HepG2 (cell line): ENCODE data around the gene GAREM1. TPM values are rescaled to one million over a fixed set of nuclear protein-coding genes. Genes with fewer than 3 reads are reported as not detected.

ENCODE experiments used
- ATAC-seq: fragments of 200-7000 bp; cut with Tn5 transposase; 3 replicates; pipeline ENCODE4 v1.9.1; 2020; ENCODE audit warnings: mild to moderate bottlenecking, moderate library complexity
- BruUV-seq: library from RNA; stranded (reverse); fragments of 400-500 nt; replicated peaks from 2 replicates; lab custom pipeline; 2021; lab: Mats Ljungman, UMichigan
- CTCF ChIA-PET: fragments of 300-600 bp; formaldehyde crosslinking; extraction: SDS; loops from one replicate; lab custom pipeline; 2021; ENCODE audit warnings: low total read pairs, inconsistent platforms, low intra/inter-chr PET ratio; lab: Yijun Ruan, JAX
- POLR2A ChIA-PET: fragments of 350-600 bp; sonication (Branson Sonifier 250); formaldehyde crosslinking; loops from one replicate; lab custom pipeline; 2020; ENCODE audit warnings: antibody characterized with exemption, inconsistent platforms; lab: Yijun Ruan, JAX
- DNase-seq: peaks from one replicate; pipeline ENCODE4 v3.0.0-alpha.2; 2015; ENCODE audit warnings: low spot score
- FAIRE-seq: peaks from 3 replicates; lab custom pipeline; 2011; peaks lifted over from hg19 to GRCh38; lab: Jason Lieb, UNC
- H2AFZ ChIP-seq: one replicate; pipeline ENCODE4 v1.6.1; 2011; ENCODE audit warnings: low read length, inconsistent platforms
- H3K27ac ChIP-seq: fragments of 300-600 bp; 3 replicates; pipeline ENCODE4 v1.8.0; 2011; ENCODE audit warnings: mixed run types, mild to moderate bottlenecking, mixed read lengths, low read length, inconsistent platforms; ENCODE audit not compliant: insufficient read depth; ENCODE audit errors: extremely low read length
- H3K27me3 ChIP-seq, 2 experiments: fragments of 200-600 bp in 1 of 2; 2 replicates in 1 of 2; 3 replicates in 1 of 2; pipeline versions ENCODE4 v1.6.0 to v1.8.0; 2011; ENCODE audit warnings: low read length in 2 of 2, mild to moderate bottlenecking in 2 of 2, moderate library complexity in 2 of 2, inconsistent platforms in 1 of 2; ENCODE audit not compliant: insufficient read depth in 2 of 2, control insufficient read depth in 1 of 2
- H3K36me3 ChIP-seq, 2 experiments: fragments of 200-600 bp in 1 of 2; replicated peaks in 1 of 2; 2 replicates in 1 of 2; 3 replicates in 1 of 2; pipeline versions ENCODE4 v1.5.1 to v1.8.0; 2011; ENCODE audit warnings: low read length in 2 of 2, inconsistent platforms in 1 of 2; ENCODE audit not compliant: insufficient read depth in 2 of 2, control insufficient read depth in 1 of 2
- H3K4me1 ChIP-seq: 2 replicates; pipeline ENCODE4 v1.5.1; 2012; ENCODE audit warnings: low read length, inconsistent platforms; ENCODE audit not compliant: insufficient read depth
- H3K4me2 ChIP-seq: 2 replicates; pipeline ENCODE4 v1.6.0; 2011; ENCODE audit warnings: low read depth, low read length, inconsistent platforms
- H3K4me3 ChIP-seq, 3 experiments: fragments of 200-600 bp in 1 of 3; sonication (generic), shearing (Covaris generic) in 1 of 3; replicated peaks in 1 of 3; 2 replicates each; pipeline ENCODE4 v1.5.1; 2011 to 2016; ENCODE audit warnings: low read length in 3 of 3, inconsistent platforms in 2 of 3, low read depth in 2 of 3, mild to moderate bottlenecking in 2 of 3, control low read depth in 1 of 3, mixed read lengths in 1 of 3; ENCODE audit not compliant: insufficient read depth in 1 of 3
- H3K79me2 ChIP-seq: one replicate; pipeline ENCODE4 v1.6.1; 2011; ENCODE audit warnings: low read length, inconsistent platforms; ENCODE audit not compliant: insufficient read depth
- H3K9ac ChIP-seq: 2 replicates; pipeline ENCODE4 v1.6.0; 2011; ENCODE audit warnings: mild to moderate bottlenecking, low read depth, low read length, inconsistent platforms; ENCODE audit not compliant: insufficient read depth
- H3K9me3 ChIP-seq: 2 replicates; pipeline ENCODE4 v1.5.1; 2012; ENCODE audit warnings: mild to moderate bottlenecking, low read length
- H4K20me1 ChIP-seq: 2 replicates; pipeline ENCODE4 v1.6.0; 2011; ENCODE audit warnings: inconsistent platforms, mild to moderate bottlenecking, low read length, moderate library complexity; ENCODE audit not compliant: insufficient read depth
- ATF7 ChIP-seq, 2 experiments: fragments of 450-650 bp in 1 of 2; sonication (generic) in 1 of 2; formaldehyde crosslinking in 1 of 2; IDR thresholded peaks; 2 replicates each; pipeline versions ENCODE4 v1.4.0 to v1.6.1; 2016 to 2020; ENCODE audit warnings: antibody characterized with exemption in 1 of 2, mild to moderate bottlenecking in 1 of 2, missing genetic modification reagents in 1 of 2
- ISX ChIP-seq: sonication (generic); formaldehyde crosslinking; conservative IDR thresholded peaks from 2 replicates; pipeline ENCODE4 v1.5.0; 2020; ENCODE audit warnings: missing genetic modification reagents
- POLR2AphosphoS5 ChIP-seq: IDR thresholded peaks from 2 replicates; pipeline ENCODE4 v1.6.1; 2012; ENCODE audit warnings: low read depth, low read length
- RCOR2 ChIP-seq: IDR thresholded peaks from 2 replicates; pipeline ENCODE4 v1.6.1; 2016; ENCODE audit warnings: missing biosample characterization, missing genetic modification reagents
- SIX1 ChIP-seq: sonication (generic); formaldehyde crosslinking; IDR thresholded peaks from 2 replicates; pipeline ENCODE4 v1.4.0; 2020; ENCODE audit warnings: missing genetic modification reagents, borderline replicate concordance
- STAT5B ChIP-seq: sonication (generic); formaldehyde crosslinking; IDR thresholded peaks from 2 replicates; pipeline ENCODE4 v1.4.0; 2020; ENCODE audit warnings: missing genetic modification reagents
- TFDP2 ChIP-seq: sonication (generic); formaldehyde crosslinking; IDR thresholded peaks from 2 replicates; pipeline ENCODE4 v1.4.0; 2020; ENCODE audit warnings: missing genetic modification reagents
- ZC3H4 ChIP-seq: sonication (generic); formaldehyde crosslinking; IDR thresholded peaks from 2 replicates; pipeline ENCODE4 v1.4.0; 2020; ENCODE audit warnings: missing genetic modification reagents, borderline replicate concordance
- ZFX ChIP-seq: sonication (generic); formaldehyde crosslinking; IDR thresholded peaks from 2 replicates; pipeline ENCODE4 v1.4.0; 2020; ENCODE audit warnings: mild to moderate bottlenecking, low read depth, missing genetic modification reagents, moderate library complexity
- ZNF17 ChIP-seq: sonication (generic); formaldehyde crosslinking; IDR thresholded peaks from 2 replicates; pipeline ENCODE4 v1.5.0; 2020; ENCODE audit warnings: mild to moderate bottlenecking, missing genetic modification reagents
- ZNF281 ChIP-seq: sonication (generic); formaldehyde crosslinking; IDR thresholded peaks from 2 replicates; pipeline ENCODE4 v1.4.0; 2020; ENCODE audit warnings: missing genetic modification reagents, borderline replicate concordance
- ZNF510 ChIP-seq: sonication (generic); formaldehyde crosslinking; IDR thresholded peaks from 2 replicates; pipeline ENCODE4 v1.4.0; 2020; ENCODE audit warnings: low read depth, mild to moderate bottlenecking, missing genetic modification reagents
- ZNF678 ChIP-seq: sonication (generic); formaldehyde crosslinking; IDR thresholded peaks from 2 replicates; pipeline ENCODE4 v1.4.0; 2020; ENCODE audit warnings: mild to moderate bottlenecking, missing genetic modification reagents
- ZNF749 ChIP-seq: sonication (generic); formaldehyde crosslinking; IDR thresholded peaks from 2 replicates; pipeline ENCODE4 v1.8.0; 2022; ENCODE audit warnings: mild to moderate bottlenecking, missing genetic modification reagents, moderate library complexity, borderline replicate concordance
- ZNF772 ChIP-seq: sonication (generic); formaldehyde crosslinking; IDR thresholded peaks from 2 replicates; pipeline ENCODE4 v1.5.0; 2020; ENCODE audit warnings: mild to moderate bottlenecking, missing genetic modification reagents
- WGBS: methylation state at CpG from one replicate; pipeline ENCODE4 v1.1.6; 2017; ENCODE audit warnings: low lambda C conversion rate; 5-methylcytosine and 5-hydroxymethylcytosine counted together
- in situ Hi-C: cut with HindIII; loops from 2 replicates; pipeline ENCODE4 v1.10.0; 2017; ENCODE audit warnings: low pct_unique_long_range_greater_than_20kb; ENCODE audit not compliant: extremely low pct_ligation_motif_present
- intact Hi-C: fragments of 100-400 bp; cut with micrococcal nuclease; formaldehyde crosslinking; loops from one replicate; pipeline ENCODE4 v1.10.0; 2022; ENCODE audit not compliant: unreplicated experiment
- polyA plus RNA-seq, 8 experiments: library from polyadenylated mRNA; depleted of rRNA in 3 of 8; stranded (reverse) in 7 of 8; unstranded in 1 of 8; fragments of >200 nt; fragmentation: Illumina TruSeq in 4 of 8; extraction: Trizol in 4 of 8; gene quantifications; 2 replicates each; pipeline versions ENCODE4 v1.2.1 to v1.2.3, GENCODE V29; 2011 to 2016; ENCODE audit warnings: low read depth in 4 of 8, missing spikeins in 1 of 8, mixed read lengths in 1 of 8; ENCODE audit not compliant: insufficient read depth in 1 of 8
- total RNA-seq, 5 experiments: library from RNA; depleted of rRNA; stranded (reverse); fragments of >200 nt; fragmentation: Illumina TruSeq; extraction: Trizol; gene quantifications; 2 replicates each; pipeline ENCODE4 v1.2.3, GENCODE V29; 2016; ENCODE audit warnings: low read depth in 1 of 5
- TF ChIP-seq, protein P1 (sequence below): sonication (generic); formaldehyde crosslinking; IDR thresholded peaks from 2 replicates; pipeline ENCODE4 v1.4.0; 2020; ENCODE audit warnings: missing genetic modification reagents

GAREM1 gene
- total and polyA plus RNA-seq, 2 of the 13 experiments (the other 11 are each of a cell fraction or from before 2014, with no cell fraction given) = 2.5 to 2.9 TPM

- ChIA-PET POLR2A (no interaction called here), CTCF (no interaction called here)
- TF ChIP-seq ZNF510 (CRISPR knock-in tag) (no peak), ZFX (CRISPR knock-in tag) (no peak), ZNF749 (no peak), ISX (CRISPR knock-in tag) (no peak), ATF7 (IDR thresholded peaks at IDR 0.05) (no peak), ATF7 (CRISPR knock-in tag; IDR thresholded peaks at IDR 0.05) (no peak), ZC3H4 (CRISPR knock-in tag) (no peak), ZNF281 (CRISPR knock-in tag) (no peak), SIX1 (CRISPR knock-in tag) (no peak), ZNF772 (no peak), TFDP2 (CRISPR knock-in tag) (no peak), POLR2AphosphoS5 (no peak), ZNF678 (CRISPR knock-in tag) (no peak), ZNF17 (CRISPR knock-in tag) (no peak), RCOR2 (CRISPR knock-in tag) (no peak), STAT5B (no peak)
- TF ChIP-seq, protein P1, sequence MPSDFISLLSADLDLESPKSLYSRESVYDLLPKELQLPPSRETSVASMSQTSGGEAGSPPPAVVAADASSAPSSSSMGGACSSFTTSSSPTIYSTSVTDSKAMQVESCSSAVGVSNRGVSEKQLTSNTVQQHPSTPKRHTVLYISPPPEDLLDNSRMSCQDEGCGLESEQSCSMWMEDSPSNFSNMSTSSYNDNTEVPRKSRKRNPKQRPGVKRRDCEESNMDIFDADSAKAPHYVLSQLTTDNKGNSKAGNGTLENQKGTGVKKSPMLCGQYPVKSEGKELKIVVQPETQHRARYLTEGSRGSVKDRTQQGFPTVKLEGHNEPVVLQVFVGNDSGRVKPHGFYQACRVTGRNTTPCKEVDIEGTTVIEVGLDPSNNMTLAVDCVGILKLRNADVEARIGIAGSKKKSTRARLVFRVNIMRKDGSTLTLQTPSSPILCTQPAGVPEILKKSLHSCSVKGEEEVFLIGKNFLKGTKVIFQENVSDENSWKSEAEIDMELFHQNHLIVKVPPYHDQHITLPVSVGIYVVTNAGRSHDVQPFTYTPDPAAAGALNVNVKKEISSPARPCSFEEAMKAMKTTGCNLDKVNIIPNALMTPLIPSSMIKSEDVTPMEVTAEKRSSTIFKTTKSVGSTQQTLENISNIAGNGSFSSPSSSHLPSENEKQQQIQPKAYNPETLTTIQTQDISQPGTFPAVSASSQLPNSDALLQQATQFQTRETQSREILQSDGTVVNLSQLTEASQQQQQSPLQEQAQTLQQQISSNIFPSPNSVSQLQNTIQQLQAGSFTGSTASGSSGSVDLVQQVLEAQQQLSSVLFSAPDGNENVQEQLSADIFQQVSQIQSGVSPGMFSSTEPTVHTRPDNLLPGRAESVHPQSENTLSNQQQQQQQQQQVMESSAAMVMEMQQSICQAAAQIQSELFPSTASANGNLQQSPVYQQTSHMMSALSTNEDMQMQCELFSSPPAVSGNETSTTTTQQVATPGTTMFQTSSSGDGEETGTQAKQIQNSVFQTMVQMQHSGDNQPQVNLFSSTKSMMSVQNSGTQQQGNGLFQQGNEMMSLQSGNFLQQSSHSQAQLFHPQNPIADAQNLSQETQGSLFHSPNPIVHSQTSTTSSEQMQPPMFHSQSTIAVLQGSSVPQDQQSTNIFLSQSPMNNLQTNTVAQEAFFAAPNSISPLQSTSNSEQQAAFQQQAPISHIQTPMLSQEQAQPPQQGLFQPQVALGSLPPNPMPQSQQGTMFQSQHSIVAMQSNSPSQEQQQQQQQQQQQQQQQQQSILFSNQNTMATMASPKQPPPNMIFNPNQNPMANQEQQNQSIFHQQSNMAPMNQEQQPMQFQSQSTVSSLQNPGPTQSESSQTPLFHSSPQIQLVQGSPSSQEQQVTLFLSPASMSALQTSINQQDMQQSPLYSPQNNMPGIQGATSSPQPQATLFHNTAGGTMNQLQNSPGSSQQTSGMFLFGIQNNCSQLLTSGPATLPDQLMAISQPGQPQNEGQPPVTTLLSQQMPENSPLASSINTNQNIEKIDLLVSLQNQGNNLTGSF (CRISPR knock-in tag) = no peak
Observed at GRCh38 chr18:32346671-32347070, 124.0 kb downstream of the GAREM1 start.

More at GRCh38 chr18:32346671-32347070, 124.0 kb downstream of the GAREM1 start:
- H4K20me1 ChIP-seq = no peaks in the 10 kb centered on the region
- peaks cover 15% of the 10 kb centered on the region for H3K4me1 ChIP-seq
- H3K27me3 ChIP-seq = no peaks in the 10 kb centered on the region
- H3K9me3 ChIP-seq = no peaks in the 10 kb centered on the region
- BruUV-seq = no TSS peak
- intact Hi-C loops (no loop called here), in situ Hi-C loops (no loop called here)
- ATAC-seq = no peak
- H3K27ac ChIP-seq = no peak overlapping the region
- no peaks in the 10 kb centered on the region for H3K36me3 ChIP-seq
- no peak overlapping the region for H2AFZ ChIP-seq
- no peak overlapping the region for H3K4me3 ChIP-seq
- no peaks in the 10 kb centered on the region for H3K79me2 ChIP-seq
- no peak for DNase-seq
- no peak for FAIRE-seq
- WGBS = 60% methylated on average over 4 of the region's 4 CpGs
- H3K9ac ChIP-seq = no peak overlapping the region
- H3K4me2 ChIP-seq = no peak overlapping the region
